Raji (cell line): ENCODE measurements around the gene FN3K.

ENCODE experiments used
- POLR2A ChIP-seq: IDR thresholded peaks from 2 replicates; pipeline ENCODE4 v1.6.1; 2011; ENCODE audit warnings: low read depth, low read length, control low read depth; ENCODE audit not compliant: insufficient read depth

The FN3K gene

DNA sequence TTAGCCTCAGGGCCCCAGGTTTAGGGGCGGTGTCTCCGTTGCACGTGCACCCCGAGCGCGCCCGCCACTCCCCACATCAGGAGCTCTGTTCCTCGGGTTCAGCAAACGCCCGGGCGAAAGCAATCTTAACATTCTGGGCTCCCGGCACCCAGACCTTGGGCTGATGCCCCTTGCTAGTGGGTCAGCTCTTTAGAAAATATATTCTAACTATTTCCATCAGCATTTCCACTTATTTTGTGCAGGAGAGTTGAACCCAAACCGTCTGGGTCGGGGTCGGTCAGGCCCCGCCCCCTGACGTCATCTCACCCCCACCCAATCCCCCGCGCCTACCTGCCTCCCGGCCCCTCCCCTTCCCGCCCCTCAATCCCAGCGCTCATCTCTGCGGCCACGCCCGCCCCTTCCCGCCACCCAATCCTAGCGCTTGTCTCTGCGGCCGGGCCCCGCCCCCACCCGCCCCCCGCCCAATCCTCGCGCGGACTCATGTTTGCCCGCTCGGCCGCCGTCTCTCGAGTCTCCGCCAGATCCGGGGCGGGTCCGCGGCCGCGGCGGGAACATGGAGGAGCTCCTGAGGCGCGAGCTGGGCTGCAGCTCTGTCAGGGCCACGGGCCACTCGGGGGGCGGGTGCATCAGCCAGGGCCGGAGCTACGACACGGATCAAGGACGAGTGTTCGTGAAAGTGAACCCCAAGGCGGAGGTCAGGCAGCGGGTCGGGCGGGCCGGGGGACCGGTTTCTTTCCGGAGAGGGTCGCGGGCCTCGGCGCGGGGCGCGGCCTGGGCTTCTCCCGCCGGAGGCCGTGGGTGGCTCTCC is 19.0 kb upstream of the FN3K start, which contains the start of gene FN3KRP:
FN3KRP (plus strand) TSS at position 504 of the 808 bp plus-strand sequence; CDS start at position 554, 50 bp downstream.
- TF ChIP-seq POLR2A, result peak; percentile 71

GRCh38 chr17:82718986-82719685 is 16.3 kb upstream of the FN3K start:
- TF ChIP-seq POLR2A, result no peak

GRCh38 chr17:82720204-82720603 is 15.2 kb upstream of the FN3K start:
- no peak for TF ChIP-seq POLR2A

DNA sequence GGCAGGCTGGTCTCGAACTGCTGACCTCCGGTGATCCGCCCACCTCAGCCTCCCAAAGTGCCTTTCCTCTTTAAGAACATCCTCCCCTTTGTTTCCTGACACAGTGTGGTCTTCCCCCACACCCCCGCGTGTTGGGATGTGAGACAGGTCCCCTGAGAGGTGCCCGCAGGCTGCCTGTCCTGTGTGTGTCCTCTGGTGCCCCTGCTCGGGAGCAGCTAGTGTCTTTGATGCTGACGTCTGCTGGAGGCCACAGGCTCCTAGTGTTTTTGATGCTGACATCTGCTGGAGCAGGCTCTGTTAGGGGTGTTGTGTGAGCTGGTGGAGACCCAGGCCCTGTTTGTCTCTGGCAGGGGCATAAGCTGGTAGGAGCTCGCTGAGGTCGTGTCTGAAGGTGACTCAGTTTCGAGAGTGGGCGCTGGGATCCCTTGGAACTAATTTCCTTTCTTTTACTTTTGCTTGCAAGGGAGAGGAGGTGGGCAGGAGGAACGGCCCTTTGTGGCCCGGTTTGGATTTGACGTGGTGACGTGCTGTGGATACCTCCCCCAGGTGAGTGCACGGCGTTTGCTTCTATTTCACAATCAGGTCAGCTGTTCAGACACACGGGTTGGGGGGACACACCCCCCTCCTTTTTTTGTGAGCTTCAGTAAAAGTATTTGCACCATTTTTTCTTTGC is 12.9 kb upstream of the FN3K start:
- no peak for TF ChIP-seq POLR2A

GRCh38 chr17:82723169-82723807 is 12.1 kb upstream of the FN3K start:
- TF ChIP-seq POLR2A, result no peak

DNA sequence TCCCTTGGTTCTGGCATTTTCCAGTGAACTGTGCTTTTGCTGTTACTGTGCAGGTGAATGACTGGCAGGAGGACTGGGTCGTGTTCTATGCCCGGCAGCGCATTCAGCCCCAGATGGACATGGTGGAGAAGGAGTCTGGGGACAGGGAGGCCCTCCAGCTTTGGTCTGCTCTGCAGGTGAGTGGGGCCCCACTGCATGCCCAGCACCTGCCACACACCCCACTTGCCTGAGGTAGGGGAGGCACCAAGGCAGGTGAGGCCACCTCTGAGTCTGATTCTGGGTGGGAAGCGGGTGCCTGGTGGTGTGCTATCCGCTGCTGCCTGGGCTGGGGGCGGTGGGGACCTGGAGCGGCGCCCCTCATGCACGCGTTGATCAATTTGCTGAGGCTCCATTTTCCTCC is 9.0 kb upstream of the FN3K start:
- TF ChIP-seq POLR2A, result no peak

- no peak for TF ChIP-seq POLR2A
These were observed 5.7 kb upstream of the FN3K start for GRCh38 chr17:82729479-82730260.

- no peak for TF ChIP-seq POLR2A
These were observed 3.2 kb upstream of the FN3K start for GRCh38 chr17:82732118-82732743.

- no peak for TF ChIP-seq POLR2A
These were observed 1.2 kb downstream of the FN3K start for GRCh38 chr17:82736511-82737185.

DNA sequence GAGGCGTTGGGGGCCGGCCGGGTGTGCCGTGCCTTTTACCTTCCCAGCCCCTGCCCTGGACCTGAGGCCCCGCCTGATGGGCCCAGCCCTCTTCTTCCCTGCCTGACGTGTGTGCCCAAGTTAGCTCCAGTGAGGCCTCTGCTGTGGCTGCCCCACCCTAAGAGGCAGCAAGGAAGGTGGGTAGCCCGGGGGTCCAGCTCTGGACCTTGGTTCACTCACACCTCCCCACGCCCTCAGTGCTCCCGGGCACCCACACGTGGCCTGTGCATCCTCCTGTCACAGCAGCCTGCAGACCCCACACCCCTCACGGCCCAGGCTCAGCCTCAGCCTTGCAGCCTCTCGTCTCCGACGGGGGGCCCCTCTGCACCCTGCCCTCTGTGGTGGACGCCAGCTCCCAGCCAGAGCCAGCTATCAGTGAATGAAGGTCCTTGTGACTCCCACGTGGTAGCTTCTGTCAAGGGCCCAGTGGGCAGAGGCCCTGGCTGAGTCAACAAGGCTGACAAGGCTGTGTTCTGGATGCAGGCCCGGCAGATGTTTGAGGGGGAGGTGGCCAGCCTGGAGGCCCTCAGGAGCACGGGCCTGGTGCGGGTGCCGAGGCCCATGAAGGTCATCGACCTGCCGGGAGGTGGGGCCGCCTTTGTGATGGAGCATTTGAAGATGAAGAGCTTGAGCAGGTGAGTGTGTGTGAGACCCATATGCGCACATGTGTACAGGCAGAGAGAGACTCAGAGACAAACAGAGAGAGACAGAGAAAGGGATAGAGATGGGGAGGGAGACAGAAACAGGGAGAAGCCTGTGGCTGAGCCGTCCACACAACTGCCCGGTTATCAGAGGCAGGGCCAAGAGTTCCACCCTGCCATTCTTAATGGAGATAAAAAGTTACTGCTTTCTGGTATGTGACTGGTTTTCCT is 2.8 kb downstream of the FN3K start:
- no peak for TF ChIP-seq POLR2A

- TF ChIP-seq POLR2A, result no peak
These were observed 5.7 kb downstream of the FN3K start for GRCh38 chr17:82740906-82741759.
